Calu3 (cell line): ENCODE results near the gene DYNLL1. TPM values are rescaled to one million over a fixed set of nuclear protein-coding genes. Genes with fewer than 3 reads are reported as not detected.
A peak's percentile ranks its signal among the peaks of the same experiment; 100 is the strongest.
"Not testable (repeated sequence)": the region's sequence is repeated elsewhere in the genome, so short reads cannot be mapped to it uniquely, and the experiment has no call there.

ENCODE experiments used
- Bru-seq: library from RNA; stranded (reverse); fragments of 400-500 nt; gene quantifications from one replicate; lab custom pipeline; 2021; lab: Mats Ljungman, UMichigan
- BruChase-seq, 2 experiments: library from RNA; stranded (reverse); fragments of 400-500 nt; gene quantifications; one replicate each; lab custom pipeline; 2021; lab: Mats Ljungman, UMichigan
- BruUV-seq: library from RNA; stranded (reverse); fragments of 400-500 nt; replicated peaks from 2 replicates; lab custom pipeline; 2021; lab: Mats Ljungman, UMichigan
- CTCF ChIA-PET: fragments of 300-600 bp; sonication (Branson Sonifier 250); formaldehyde crosslinking; loops from one replicate; lab custom pipeline; 2022; ENCODE audit warnings: antibody characterized with exemption; lab: Charles Lee
- DNase-seq: peaks from one replicate; pipeline ENCODE4 v3.0.0; 2022
- H3K27ac Mint-ChIP-seq: one replicate; pipeline ENCODE4 v1.8.0; 2022; ENCODE audit warnings: mixed read lengths; ENCODE audit not compliant: unreplicated experiment
- H3K27me3 Mint-ChIP-seq: one replicate; pipeline ENCODE4 v1.8.0; 2022; ENCODE audit warnings: mixed read lengths; ENCODE audit not compliant: unreplicated experiment
- H3K36me3 Mint-ChIP-seq: one replicate; pipeline ENCODE4 v1.8.0; 2022; ENCODE audit warnings: mild to moderate bottlenecking, moderate library complexity, mixed read lengths; ENCODE audit not compliant: insufficient read depth, unreplicated experiment
- H3K4me1 Mint-ChIP-seq: one replicate; pipeline ENCODE4 v1.8.0; 2022; ENCODE audit warnings: mild to moderate bottlenecking, low read depth, mixed read lengths; ENCODE audit not compliant: unreplicated experiment
- H3K4me3 Mint-ChIP-seq: one replicate; pipeline ENCODE4 v1.8.0; 2022; ENCODE audit warnings: mild to moderate bottlenecking, low read depth, moderate library complexity, mixed read lengths; ENCODE audit not compliant: unreplicated experiment
- H3K9me3 Mint-ChIP-seq: one replicate; pipeline ENCODE4 v1.8.0; 2022; ENCODE audit warnings: low read depth, mixed read lengths; ENCODE audit not compliant: unreplicated experiment
- intact Hi-C: fragments of 100-400 bp; cut with micrococcal nuclease; formaldehyde crosslinking; loops from one replicate; pipeline ENCODE4 v1.10.0; 2022; ENCODE audit not compliant: unreplicated experiment
- long read RNA-seq: library from polyadenylated mRNA; stranded (forward); transcript quantifications from one replicate; pipeline ENCODE4 v2.0.0, GENCODE V29; 2022
- total RNA-seq: library from RNA; stranded (reverse); gene quantifications from 2 replicates; pipeline ENCODE4 v1.2.3, GENCODE V29; 2022
- TF ChIP-seq, protein P1 (sequence below): fragments of 200-600 bp; IDR thresholded peaks from one replicate; pipeline ENCODE4 v1.8.0; 2022; ENCODE audit warnings: antibody characterized with exemption; ENCODE audit not compliant: unreplicated experiment

Gene DYNLL1
- total RNA-seq (419 and 423 TPM in 2 replicates), Bru-seq, nascent RNA (percentile 58 among the genes with signal in this experiment), BruChase-seq, experiment 1, labeled RNA remaining after a 6-hour chase (percentile 83 among the genes with signal in this experiment), BruChase-seq, experiment 2, labeled RNA remaining after a 2-hour chase (percentile 75 among the genes with signal in this experiment)
- long read RNA-seq, transcript DYNLL1-210 (1 exons, 670 nt): minor isoform, 12 of 466 reads
- long read RNA-seq, transcript DYNLL1-201 (3 exons, 720 nt): major isoform, 396 of 466 reads
- long read RNA-seq, transcript DYNLL1-202 (3 exons, 697 nt): minor isoform, 31 of 466 reads
- long read RNA-seq, transcript DYNLL1-207 (2 exons, 719 nt): minor isoform, 13 of 466 reads
- long read RNA-seq, partial matches to known transcripts: 0 of 466 reads
- long read RNA-seq, other reads (novel, unspliced or antisense): 9 of 466 reads

DNA sequence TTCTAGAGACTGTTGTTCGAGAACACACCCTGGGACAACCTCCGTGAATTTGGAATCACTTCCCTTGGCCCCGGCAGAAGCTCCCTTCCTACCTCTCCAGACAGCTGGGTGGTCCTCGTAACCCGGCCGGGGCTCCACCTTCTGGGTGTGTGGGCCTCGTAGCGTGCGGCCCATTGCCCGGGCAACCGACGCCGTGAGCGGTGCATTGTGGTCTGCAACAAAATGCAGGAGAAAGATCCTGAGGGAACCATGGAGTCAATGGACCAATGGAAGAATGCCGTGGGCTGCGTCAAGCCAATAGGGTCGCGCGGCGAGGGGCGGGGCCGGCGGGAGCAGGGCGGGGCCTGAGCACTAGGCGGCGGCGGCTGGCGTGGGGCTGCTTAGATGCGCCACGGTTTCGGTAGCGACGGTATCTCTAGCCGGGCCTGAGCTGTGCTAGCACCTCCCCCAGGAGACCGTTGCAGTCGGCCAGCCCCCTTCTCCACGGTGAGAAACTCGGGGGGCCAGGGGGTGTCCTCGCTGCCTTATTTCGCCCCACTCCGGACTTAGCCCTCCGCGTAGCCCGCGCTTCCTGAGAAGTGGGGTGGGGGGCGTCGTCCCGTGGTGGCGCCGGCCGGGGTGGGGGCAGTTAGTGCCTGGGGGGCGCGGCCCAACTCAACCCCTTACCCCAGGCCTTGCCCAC, at the start of gene DYNLL1:
DYNLL1 (plus strand) TSS at position 383 of the 682 bp plus-strand sequence. CDS start 309 bp downstream, outside the sequence.
- Mint-ChIP-seq H3K27ac (peak within 1 kb of the TSS; percentile 92), H3K4me3 (peak within 1 kb of the TSS; percentile 93), H3K36me3 (peaks cover 60% of the 10 kb centered on the region), H3K9me3 (no peaks in the 10 kb centered on the region), H3K27me3 (no peaks in the 10 kb centered on the region), H3K4me1 (peaks cover 25% of the 10 kb centered on the region)
- peak; percentile 99 for DNase-seq
- TF ChIP-seq, protein P1, sequence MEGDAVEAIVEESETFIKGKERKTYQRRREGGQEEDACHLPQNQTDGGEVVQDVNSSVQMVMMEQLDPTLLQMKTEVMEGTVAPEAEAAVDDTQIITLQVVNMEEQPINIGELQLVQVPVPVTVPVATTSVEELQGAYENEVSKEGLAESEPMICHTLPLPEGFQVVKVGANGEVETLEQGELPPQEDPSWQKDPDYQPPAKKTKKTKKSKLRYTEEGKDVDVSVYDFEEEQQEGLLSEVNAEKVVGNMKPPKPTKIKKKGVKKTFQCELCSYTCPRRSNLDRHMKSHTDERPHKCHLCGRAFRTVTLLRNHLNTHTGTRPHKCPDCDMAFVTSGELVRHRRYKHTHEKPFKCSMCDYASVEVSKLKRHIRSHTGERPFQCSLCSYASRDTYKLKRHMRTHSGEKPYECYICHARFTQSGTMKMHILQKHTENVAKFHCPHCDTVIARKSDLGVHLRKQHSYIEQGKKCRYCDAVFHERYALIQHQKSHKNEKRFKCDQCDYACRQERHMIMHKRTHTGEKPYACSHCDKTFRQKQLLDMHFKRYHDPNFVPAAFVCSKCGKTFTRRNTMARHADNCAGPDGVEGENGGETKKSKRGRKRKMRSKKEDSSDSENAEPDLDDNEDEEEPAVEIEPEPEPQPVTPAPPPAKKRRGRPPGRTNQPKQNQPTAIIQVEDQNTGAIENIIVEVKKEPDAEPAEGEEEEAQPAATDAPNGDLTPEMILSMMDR: no peak
- BruUV-seq: no TSS peak
- intact Hi-C loops: loop anchor here (1.0 to 5.0 kb wide), 3 partner anchors 17 to 57 kb away; no protein-coding TSS in a partner anchor
- CTCF ChIA-PET: interaction anchor here (0.6 to 3.3 kb wide), 4 partner anchors 21 to 392 kb away, joined by 3 to 22 read pairs (median 5); partner anchors contain the start of genes COQ5 and SRSF9

DNA sequence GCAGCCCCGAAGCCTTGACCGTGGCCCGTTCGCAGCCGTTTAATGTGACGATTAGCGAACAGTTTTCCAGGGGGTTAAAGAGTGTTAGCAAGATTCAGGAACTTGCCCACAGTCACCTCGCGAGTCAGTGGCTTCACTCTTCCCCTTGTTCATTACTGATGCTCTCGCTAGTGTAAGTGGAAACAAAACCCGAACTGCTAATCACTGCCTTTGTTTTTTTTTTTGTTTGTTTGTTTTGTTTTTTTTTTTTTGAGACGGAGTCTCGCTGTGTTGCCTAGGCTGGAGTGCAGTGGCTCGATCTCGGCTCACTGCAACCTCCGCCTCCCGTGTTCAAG, 49.1 kb upstream of the DYNLL1 start:
- H3K27me3 Mint-ChIP-seq, H3K9me3 Mint-ChIP-seq, CTCF ChIA-PET, DNase-seq: not testable (repeated sequence)
- peaks cover 12% of the 10 kb centered on the region for H3K4me1 Mint-ChIP-seq
- peak overlapping the region; percentile 88 for H3K4me3 Mint-ChIP-seq
- H3K27ac Mint-ChIP-seq: peak overlapping the region; percentile 77
- intact Hi-C loops: loop anchor here (2.0 kb wide), 1 partner anchor 22 kb away; the partner anchor contains the start of gene SRSF9
- peaks cover 82% of the 10 kb centered on the region for H3K36me3 Mint-ChIP-seq
- TSS peak; percentile 74 for BruUV-seq

DNA sequence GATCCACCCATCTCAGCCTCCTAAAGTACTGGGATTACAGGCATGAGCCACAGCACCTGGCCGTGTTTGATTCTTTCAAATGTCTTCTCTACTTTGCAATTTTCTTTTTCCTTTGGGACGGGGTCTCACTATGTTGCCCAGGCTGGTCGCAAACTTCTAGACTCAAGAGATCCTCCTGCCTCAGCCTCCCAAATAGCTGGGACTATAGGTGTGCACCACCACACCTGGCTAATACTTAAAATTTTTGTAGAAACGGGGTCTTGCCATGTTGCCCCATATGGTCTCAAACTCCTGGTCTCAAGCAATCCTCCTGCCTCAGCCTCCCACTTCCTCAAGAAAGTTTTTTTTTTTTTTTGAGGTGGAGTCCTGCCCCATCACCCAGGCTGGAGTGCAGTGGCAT, 47.9 kb upstream of the DYNLL1 start:
- no peaks in the 10 kb centered on the region for H3K9me3 Mint-ChIP-seq
- DNase-seq: no peak
- H3K4me1 Mint-ChIP-seq: peaks cover 12% of the 10 kb centered on the region
- intact Hi-C loops: loop anchor here (2.0 kb wide), 1 partner anchor 21 kb away; the partner anchor contains the start of gene SRSF9
- TF ChIP-seq, protein P1: no peak
- H3K4me3 Mint-ChIP-seq: peak overlapping the region; percentile 88
- H3K27me3 Mint-ChIP-seq: no peaks in the 10 kb centered on the region
- peak overlapping the region; percentile 77 for H3K27ac Mint-ChIP-seq
- peaks cover 86% of the 10 kb centered on the region for H3K36me3 Mint-ChIP-seq
- CTCF ChIA-PET: interaction anchor here (0.7 kb wide), 1 partner anchor 87 kb away, joined by 15 read pairs; no protein-coding TSS in a partner anchor
- BruUV-seq: no TSS peak

DNA sequence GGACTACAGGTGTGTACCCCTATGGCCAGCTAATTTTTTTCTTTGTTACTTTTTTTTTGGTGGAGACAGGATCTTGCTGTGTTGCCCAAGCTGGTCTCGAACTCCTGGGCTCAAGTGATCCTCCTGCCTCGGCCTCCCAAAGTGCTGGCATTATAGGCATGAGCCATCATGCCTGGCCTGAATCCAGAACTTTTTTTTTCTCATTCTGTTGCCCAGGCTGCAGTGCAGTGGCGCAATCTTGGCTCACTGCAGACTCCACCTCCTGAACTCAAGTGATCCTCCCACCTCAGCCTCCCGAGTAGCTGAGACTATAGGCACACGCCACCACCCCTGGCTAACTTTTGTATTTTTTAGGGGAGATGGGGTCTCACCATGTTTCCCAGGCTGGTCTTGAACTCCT, 43.4 kb upstream of the DYNLL1 start:
- BruUV-seq, H3K9me3 Mint-ChIP-seq, H3K27ac Mint-ChIP-seq, intact Hi-C loops, H3K4me1 Mint-ChIP-seq, DNase-seq, CTCF ChIA-PET, H3K4me3 Mint-ChIP-seq, H3K27me3 Mint-ChIP-seq: not testable (repeated sequence)
- H3K36me3 Mint-ChIP-seq: peaks cover 85% of the 10 kb centered on the region
